ENCODE measurements around the gene TDRD9.
"Not testable (repeated sequence)": the region's sequence is repeated elsewhere in the genome, so short reads cannot be mapped to it uniquely, and the experiment has no call there.

The TDRD9 gene

DNA sequence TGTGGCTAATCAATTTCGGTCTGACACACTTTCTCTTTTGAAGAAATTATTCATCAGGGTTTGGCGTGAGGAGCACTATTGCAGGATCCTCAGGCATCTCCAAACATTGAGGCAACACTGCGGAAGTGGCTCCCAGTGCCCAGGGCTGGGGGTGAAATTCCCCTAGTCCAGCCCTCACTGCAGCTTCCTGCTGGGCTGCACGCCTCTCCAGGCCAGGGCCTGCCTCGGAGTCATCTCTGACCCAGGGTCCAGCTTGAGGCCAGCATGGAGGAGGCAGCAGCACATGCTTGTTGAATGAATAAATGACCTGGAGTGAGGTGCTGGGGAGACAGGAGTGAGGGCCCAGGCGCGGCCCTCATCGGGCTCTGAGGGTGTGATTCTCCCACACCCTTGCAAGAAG lies 36.0 kb upstream of the TDRD9 start:
- DNase-seq (ENCODE audit: low read depth), result no peak

DNA sequence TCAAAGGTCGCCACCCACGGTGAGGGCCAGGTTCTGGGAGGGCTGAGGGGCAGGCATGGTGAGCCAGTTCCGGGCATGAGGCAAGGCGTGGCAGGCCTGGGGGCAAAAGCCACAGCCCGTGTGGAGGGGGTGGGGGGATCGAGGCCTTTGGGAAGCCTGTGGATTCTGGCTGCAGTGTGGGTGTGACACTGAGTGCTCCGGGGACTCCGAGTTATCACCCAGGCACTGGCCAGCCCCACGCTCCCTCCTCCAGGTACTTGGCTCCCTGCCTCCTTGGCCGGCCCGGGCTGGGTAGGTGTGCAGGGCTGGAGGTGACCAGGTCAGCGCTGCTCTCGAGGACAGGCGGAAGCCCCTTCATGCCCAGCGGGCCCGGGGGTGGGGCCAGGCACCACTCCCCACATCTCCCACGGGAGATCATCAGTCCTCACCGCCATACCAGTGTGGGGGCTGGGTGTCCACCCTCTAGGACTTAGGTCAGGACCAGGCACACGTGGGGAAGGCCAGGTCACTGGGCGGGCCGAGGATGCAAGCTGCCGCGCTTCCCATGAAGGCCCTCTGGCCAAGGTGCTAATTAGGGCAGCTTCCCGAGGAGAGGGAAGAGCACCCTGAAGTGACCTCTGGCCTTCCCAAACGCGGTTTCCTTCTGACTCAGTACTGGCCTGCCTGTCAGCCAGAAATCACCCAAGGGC lies 34.1 kb upstream of the TDRD9 start:
- DNase-seq (ENCODE audit: low read depth), result no peak

DNA sequence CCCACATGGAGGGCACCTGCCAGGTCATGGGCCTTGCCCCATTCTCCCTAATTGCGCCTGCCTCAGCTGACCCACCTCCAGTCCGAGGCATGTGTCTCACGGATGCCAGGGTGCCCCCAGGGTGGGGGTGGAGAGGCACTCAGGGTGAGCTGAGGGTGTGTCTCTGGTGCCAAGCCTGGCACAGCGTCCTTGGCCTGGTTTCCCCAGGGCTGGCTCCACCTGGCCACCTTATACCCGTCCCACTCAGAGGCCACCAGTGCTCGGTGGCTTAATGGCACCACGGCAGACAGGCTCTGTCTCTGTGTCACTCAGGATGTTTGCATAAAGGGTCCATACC lies 33.6 kb upstream of the TDRD9 start:
- no peak for DNase-seq (ENCODE audit: low read depth)

DNA sequence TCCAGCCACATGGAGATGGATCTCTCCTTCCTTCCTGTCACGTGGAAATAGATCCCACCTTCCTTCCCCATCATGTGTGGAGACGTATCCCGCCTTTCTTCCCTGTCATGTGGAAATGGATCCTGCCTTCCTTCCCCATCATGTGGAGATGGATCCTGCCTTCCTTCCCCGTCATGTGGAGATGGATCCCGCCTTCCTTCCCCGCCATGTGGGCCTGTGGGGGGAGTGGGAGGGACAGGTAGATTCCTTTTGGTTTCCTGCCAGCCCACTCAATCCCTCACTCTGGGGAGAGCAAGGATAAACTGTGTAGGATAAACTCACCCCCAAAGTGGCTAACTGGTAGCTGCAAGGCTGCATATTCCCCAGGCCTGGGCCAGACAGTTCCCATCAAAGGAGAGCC lies 31.7 kb upstream of the TDRD9 start:
- no peak for DNase-seq (ENCODE audit: low read depth)

DNA sequence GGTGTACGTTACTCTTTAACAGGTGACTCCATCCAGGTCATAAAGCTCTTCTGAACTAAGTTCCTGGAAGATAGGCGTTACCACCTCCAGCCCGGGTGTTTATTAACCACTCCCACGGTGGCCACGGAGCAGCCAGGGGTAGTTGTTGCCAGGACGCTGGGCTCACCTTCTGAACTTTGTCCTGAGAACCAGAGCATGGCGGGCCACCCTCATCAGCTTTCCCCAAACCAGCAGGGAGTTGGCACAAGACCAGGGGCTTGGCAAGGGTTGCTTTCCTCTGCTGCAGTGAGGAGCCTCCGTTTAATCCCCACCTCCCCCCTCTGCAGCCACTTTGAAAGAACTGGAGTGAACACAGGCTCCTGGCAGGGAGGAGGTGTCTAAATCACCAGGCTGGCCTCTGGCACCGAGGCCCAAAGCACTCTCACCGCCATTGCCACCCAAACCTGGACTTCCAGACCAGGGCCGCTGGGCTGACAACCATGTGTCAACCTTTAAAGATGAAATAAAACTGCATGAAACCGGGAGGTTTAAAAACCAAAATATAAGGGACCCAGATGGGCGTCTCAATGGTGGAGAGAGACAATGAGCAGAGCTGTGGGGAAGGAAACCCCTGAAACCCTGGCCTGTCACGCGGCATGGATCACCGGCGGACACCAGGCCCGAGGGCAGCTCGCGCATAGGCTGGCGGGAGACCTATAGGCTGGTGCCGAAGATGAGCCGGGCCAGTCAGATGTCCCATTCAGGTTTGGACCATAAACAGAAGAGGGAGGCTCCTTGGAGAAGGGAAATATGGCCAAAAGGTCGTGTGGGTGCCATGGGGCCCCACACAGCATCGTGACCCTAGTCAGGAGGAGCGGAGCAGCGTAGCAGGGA lies 30.9 kb upstream of the TDRD9 start:
- no peak for DNase-seq (ENCODE audit: low read depth)

DNA sequence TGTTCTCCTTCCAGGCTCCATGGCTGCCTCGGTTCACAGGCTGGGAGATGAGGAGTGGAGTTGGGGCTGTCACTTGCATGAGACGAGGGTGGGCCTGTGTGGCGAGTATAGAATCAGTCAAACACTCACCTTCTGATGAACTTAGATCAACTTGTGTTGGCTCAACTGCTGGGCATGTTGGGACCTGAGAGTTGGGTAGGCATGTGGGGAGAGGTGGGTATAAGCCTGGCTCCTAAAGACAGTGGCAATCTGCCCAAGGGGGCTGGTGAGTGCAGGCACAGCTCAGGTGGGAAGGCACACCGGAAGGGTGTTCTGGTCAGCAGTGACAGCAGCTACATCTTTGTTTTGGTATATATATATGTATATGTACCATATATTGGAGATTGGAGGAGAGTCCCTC lies 30.1 kb upstream of the TDRD9 start:
- DNase-seq (ENCODE audit: low read depth), result no peak

DNA sequence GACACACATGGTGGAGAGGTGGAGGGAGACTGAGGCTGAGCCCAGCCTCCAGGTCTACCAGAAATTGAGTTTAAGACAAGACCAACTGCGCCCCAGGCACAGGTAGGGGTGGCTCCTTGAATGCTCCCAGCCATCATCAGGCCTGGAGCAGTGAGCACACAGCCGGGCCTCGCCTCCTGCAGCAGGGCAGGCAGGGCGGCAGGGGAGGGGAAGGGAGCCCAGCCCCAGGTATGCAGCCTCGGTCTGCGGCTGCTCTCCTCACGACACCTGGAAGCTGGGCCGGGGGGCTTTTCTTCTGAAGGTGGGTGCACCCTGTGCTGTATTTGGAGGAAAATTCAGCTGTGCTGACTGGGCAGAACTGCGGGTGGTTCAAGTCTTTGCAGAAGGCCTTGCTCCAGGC lies 29.5 kb upstream of the TDRD9 start:
- DNase-seq (ENCODE audit: low read depth), result no peak

DNA sequence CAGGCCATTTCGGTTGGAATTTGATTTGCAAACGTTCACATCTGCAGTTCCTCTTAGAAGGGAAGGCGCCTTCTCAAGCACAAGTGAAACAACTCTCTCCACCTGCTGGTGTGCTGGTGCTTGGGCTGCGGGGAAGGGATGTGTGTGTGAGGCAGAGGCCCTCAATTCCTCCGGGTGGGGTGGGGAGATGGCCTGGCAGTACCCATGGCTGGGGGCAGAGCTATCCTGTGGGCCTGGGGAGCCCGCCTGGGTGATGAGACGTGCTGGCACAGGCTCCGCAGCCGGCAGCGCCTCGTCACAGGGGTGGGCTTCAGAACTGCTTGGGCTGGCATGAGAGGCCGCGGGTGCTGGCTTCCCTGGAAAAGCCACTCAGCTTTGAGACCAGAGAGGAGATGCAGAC lies 28.9 kb upstream of the TDRD9 start:
- DNase-seq (ENCODE audit: low read depth), result no peak

DNA sequence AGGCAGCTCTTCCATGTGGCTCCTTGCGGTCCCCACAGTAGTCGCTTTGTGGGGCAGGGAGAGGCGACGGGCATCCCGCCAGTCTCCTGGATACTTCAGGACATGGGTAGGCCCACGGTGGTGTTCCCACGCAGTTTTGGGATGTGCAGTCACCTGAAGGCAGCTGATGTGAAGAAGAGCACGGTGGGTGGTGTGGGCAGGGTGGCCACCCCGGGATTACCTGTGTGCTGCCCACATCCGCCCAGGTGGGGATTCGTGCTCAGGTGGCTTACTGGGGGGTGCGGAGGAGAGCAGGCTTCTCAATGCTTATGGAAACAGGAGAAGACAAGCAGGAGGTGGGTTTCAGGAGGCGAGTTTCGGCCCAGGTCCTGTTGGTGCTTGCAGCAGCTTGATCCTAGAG lies 28.4 kb upstream of the TDRD9 start:
- DNase-seq (ENCODE audit: low read depth), result no peak

DNA sequence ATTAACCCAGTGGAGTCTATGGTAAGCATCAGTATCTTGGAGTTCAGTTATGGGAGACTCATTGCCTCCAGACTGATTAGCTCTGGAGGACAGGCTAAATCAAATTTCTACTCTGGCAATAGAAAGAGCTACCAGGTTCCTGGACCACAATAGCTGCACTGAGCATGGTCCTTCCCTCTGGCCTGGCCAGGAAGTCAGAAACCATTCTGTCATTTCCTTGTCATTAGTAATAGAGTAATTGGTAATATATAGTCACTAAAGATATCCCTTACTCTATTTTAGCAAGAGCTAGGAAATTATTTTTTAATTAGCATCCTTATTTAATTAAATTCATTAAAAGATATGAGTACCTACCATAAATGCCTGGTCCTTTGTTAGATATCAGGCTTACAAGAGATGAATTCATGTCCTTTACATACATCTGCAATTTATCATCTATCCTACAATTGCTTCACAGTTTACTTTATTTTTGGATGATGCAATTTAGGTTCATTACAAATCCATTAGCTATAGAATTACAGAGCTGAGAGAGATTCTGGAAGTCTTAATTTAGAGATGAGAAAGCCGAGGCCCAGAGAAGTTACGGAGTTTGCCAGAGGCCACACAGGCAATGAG lies 23.7 kb upstream of the TDRD9 start:
- DNase-seq (ENCODE audit: low read depth), result no peak

DNA sequence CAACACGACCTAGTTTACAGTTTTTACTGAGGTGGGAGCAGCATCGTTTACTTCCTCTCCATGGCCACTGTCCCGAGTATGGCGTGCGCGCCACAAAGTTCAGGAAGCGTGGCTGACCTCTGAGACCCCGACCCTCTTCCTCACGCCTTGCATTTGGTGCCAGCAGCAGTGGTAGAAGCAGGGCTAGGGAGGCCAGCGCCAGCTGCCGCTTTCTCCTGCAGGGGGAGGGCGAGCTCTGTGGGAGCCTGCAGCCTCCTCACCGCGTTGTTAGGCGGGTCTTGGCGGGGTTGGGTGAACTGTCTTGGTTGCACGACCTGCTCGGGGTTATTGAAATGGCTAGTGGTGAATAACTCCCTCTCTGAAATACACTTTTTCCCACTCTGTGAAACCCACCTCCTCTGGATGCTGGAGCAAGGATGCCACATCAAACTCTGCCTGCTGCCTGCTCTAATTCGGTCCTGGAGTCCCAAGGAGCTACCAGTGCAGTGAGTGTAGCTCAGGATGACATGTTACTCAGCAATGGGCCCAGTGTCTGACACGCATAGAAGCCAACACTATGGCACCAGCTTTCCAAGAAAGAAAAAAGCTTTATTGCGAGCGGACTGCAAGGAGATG lies 22.3 kb upstream of the TDRD9 start:
- no peak for DNase-seq (ENCODE audit: low read depth)

DNA sequence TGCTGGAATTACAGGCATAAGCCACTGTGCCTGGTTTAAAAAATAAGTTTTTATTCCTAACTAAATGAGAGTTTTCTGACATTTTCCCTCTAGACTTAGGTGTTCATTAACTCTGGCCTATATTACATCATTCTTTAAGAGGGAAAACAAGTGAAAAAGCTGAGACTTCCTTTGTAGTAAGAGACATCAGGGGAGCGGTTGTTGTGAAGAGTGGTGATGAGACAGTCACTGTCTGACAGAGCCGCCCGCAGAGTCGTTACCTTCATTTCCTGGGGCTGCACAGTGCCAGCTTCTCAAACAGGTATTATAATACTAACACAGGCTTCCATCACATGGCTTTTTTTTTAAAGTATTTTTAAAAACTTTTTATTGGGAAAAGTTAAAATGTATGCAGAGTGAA lies 19.7 kb upstream of the TDRD9 start:
- DNase-seq (ENCODE audit: low read depth), result no peak

DNA sequence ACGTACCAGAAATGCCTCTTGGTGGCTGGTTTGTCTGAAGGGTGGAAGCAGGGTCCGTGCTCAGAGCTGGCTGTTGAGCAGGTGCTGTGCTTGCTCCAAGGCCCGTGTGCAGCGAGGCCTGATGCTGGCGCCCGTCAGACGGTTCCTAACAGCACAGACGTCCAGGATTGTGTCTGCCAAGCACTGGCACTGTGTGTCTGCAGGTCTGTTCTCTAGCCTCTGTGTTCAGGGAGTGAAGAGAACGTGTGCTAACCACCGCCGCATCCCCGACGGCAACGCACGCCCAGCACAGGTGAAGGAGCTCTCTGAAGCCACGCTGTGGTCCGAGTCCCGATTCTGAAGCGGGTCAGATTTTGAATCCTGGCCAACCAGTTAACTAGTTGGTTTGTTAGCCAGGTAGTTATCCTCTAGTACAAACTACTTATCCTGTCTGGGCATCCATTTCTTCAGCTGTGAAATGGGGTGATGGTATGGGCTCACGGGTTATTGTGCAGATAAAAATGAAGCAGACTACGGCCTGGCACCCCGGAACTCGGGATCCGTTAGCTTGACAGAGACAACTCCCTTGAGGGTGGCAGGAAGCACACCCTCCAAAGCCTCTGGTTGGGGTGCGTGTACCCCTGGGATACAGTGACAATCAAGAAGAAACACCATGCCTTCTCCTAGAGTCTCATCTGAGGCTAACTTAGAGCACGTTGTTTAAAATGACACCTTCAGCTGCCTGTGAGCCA lies 18.6 kb upstream of the TDRD9 start:
- no peak for DNase-seq (ENCODE audit: low read depth)

DNA sequence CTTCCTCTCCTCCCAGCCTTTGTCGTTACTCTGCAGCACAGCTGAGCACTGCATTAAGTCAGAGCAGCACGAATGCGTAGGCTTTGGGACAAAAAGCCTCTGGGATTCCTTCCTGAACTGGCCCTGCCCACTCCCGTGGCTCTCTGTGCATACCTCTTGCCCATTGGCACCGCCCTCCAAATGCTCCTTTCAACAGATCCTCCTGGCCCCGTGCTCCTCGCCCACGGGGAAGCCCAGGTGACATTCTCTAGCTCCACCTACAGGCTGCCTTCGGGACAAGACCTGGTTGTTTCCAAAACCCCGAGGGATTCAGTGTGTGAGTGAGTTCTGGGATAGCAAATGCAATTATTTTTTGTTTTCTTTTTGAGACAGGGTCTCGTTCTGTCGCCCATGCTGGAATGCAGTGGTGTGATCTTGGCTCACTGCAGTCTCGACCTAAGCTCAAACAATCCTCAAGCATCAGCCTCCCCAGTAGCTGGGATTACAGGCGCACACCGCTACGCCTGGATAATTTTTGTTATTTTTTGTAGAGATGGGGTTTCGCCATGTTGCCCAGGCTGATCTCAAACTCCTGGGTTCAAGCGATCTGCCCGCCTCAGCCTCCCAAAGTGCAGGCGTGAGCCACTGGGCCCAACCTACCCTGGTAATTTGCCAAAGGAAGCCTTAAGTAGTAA lies 17.9 kb upstream of the TDRD9 start:
- peak; percentile 54 for DNase-seq (ENCODE audit: low read depth)

DNA sequence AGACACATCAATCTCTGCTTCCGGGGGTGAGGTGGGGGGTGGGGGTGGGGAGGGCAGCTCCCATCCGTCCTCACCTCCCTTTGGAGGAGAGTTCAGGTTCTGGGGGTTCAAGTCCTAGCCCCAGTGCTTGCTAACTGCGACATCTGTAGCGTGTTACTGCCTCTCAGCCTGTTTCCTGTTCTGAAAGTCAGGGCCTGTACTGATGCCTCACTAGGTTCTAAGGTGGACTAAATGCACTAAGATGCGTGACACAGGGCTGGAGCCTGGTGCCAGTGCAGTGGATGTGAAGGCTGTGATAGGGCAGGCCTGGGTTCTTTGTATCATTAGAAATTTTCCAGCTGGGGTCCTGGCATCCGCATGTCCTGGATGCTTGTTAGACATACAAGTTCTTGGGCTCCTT lies 17.3 kb upstream of the TDRD9 start:
- DNase-seq (ENCODE audit: low read depth), result no peak

DNA sequence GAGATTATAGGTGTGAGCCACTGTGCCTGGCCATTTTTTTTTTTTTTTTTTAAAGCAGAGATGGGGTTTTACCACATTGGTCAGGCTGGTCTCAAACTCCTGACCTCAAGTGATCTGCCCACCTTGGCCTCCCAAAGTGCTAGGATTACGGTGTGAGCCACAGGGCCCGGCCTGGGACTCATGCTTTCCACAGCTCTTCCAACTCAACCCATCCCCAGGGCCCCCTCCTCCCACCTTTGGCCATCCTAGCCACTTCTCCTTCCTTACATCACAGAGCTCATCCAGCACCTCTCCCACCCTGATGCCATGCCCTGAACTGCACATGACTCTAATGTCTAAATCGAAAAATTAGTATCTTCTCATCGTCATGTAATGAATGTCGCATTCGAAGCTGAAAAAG lies 12.6 kb upstream of the TDRD9 start:
- no peak for DNase-seq (ENCODE audit: low read depth)

DNA sequence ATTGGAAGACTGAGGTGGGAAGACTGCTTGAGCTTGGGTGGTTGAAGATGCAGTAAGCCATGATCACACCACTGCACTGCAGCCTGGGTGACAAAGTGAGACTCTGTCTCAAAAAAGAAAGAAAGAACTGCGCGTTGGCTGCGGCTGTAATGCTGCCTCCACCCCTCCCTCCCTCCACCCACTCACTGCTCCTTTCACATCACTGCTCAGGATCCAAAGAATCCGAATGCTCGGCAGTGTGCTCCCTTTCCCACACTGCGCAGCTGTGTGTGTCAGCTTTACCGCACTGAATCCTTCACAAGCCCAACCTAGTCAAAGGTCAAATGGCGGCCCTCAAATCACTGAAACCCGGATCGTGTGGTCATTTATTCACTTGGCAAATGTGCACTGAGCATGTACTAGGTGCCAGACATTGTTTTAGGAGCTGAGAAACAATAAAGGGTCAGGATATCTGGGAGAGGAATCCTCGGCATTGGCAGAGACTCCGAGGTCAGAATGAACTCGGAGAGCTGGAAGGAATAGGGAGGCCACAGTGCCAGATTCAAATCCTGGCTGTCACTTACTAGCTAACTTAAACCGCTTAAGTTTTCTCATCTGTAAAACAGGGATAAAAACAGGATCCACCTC lies 11.5 kb upstream of the TDRD9 start:
- no peak for DNase-seq (ENCODE audit: low read depth)

DNA sequence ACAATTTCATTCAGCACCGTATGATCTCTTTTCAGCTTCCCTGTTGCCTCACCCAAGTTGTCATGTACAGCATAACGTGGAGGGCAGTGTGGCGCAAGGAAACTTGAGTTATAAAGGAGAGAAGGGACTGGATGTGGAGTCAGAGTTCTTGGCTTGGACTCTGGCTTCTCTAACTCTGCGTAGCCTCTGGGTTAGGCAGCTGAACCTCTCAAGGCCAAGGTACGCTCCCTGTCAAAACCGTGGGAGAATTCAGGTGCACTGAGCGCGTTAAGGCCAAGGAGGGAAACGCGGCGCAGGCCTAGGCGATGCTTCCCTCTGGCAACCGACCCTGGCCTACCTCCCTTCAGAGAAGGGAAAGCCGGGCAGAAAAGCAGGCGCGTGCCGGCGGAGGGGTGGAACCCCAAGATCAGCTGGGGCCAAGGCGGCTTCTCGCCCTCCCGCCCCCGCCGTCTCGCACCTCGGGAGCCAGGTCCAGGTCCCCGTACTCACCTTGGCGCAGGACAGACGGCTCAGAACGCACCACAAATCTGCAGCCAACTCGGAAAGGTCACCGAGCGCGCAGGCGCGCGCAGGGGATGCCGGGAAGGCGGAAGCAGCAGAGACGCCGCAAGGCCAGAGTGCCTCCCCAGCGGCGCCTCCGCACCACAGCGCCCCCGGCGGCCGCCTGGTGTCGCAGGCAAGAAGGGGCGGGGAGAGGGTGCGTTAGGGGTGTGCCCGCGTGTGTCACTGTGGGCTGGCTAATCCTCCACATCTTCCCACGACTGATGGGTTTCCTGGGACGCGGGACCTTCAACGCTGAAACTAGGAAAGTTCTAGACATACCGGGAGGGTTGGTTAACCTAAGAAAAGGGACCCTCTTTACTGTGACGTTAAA lies 7.0 kb upstream of the TDRD9 start:
- DNase-seq (ENCODE audit: low read depth), result peak; percentile 94

DNA sequence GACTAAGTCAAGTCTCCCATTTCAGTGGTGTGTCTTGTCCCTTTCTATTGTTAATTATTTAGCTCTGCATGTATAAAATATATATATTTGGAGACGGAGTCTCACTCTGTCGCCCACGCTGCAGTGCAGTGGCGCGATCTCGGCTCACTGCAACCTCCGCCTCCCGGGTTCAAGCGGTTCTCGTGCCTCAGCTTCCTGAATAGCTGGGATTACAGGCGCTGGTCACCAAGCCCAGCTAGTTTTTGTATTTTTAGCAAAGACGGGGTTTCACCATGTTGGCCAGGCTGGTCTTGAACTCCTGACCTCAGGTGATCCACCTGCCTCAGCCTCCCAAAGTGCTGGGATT lies 6.4 kb upstream of the TDRD9 start:
- DNase-seq (ENCODE audit: low read depth), result not testable (repeated sequence)

DNA sequence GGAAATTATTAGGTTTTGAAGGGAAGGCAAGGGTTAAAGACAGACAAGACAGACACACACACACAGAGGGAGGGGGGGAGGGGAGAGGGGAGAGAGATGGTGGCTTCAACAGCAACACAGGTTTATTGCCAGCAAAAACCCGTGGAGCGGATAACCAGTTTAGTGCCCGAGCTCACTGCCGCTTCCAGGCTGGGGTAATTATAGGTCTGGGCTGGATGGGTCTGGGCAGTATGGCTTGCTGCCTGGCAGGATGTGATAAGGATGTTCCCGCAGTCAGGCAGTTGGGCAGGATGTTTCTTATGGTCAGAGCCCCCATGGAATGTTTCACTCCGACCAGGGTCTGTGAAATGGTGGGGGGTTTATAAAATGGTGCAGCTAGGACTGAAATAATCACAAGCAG lies 4.4 kb upstream of the TDRD9 start:
- DNase-seq (ENCODE audit: low read depth), result no peak

All from activated T-helper 9 cell treated with anti-CD3 and anti-CD28 coated beads, Interleukin-2, amount 50 U/mL, for 16 hours (primary cell).